ENCODE results near the gene FGF18. TPM values are rescaled to one million over a fixed set of nuclear protein-coding genes. Genes with fewer than 3 reads are reported as not detected.
"Not testable (repeated sequence)": the region's sequence is repeated elsewhere in the genome, so short reads cannot be mapped to it uniquely, and the experiment has no call there.

Gene FGF18
- 1.2 TPM in 1 of 2 replicates, not detected in the other for polyA plus RNA-seq
- polyA minus RNA-seq: 0.49 TPM in 1 of 2 replicates, not detected in the other

- TF ChIP-seq SMC3 (conservative IDR thresholded peaks at IDR 0.05; ENCODE audit: poor library complexity) (peak; percentile 64), REST (IDR thresholded peaks at IDR 0.05; ENCODE audit: borderline replicate concordance) (no peak), MXI1 (conservative IDR thresholded peaks at IDR 0.05; ENCODE audit: poor library complexity, severe bottlenecking) (peak; percentile 6)
- H3K36me3 ChIP-seq (ENCODE audit: insufficient read depth, low read length): no peaks in the 10 kb centered on the region
- H3K4me2 ChIP-seq (ENCODE audit: low read length): peak within 1 kb of the TSS; percentile 70
- H3K27me3 ChIP-seq (ENCODE audit: insufficient read depth, low read depth, low read length): peaks cover 31% of the 10 kb centered on the region
- no peaks in the 10 kb centered on the region for H4K20me1 ChIP-seq (ENCODE audit: insufficient read depth)
- no peak within 1 kb of the TSS for H3K27ac ChIP-seq (ENCODE audit: low read length)
- H2AFZ ChIP-seq (ENCODE audit: low read depth, low read length): peak within 1 kb of the TSS; percentile 1
- no peaks in the 10 kb centered on the region for H3K9me2 ChIP-seq (ENCODE audit: insufficient read depth, low read length)
- H3K79me2 ChIP-seq (replicated peaks; ENCODE audit: insufficient read depth, low read length): no peaks in the 10 kb centered on the region
- H3F3A ChIP-seq (ENCODE audit: insufficient read depth, low read length, poor library complexity, severe bottlenecking): no peaks in the 10 kb centered on the region
- peak within 1 kb of the TSS; percentile 54 for H3K9ac ChIP-seq (ENCODE audit: low read length)
- H3K4me3 ChIP-seq (ENCODE audit: low read length): peak within 1 kb of the TSS; percentile 74
- no peaks in the 10 kb centered on the region for H3K9me3 ChIP-seq (ENCODE audit: low read length)
These were observed at the start of gene FGF18 for GRCh38 chr5:171418982-171419687. Gene FGF18, plus strand, starts transcription at chr5:171419647. Its CDS starts 553 bp downstream, at chr5:171420200.

DNA sequence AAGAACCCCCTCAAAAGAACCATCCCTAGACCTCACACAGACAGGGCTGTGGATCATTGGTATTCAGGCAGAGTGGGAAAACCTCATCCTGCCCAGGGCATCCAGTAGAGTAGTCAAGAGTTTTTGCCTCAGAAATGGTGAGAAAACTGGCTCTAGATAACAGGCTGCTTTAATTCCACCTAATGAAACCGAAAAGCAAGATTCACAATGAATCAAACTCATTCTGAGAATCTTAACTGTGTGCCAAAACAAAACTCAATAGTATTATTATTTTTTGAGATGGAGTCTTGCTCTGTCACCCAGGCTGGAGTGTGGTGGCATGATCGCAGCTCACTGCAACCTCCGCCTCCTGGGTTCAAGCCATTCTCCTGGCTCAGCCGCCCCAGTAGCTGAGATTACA, 49.5 kb upstream of the FGF18 start:
- Histone ChIP-seq H3K9ac (ENCODE audit: low read length) (no peak overlapping the region), H3K4me2 (ENCODE audit: low read length) (no peak overlapping the region), H3K4me3 (ENCODE audit: low read length) (no peak overlapping the region), H3F3A (ENCODE audit: insufficient read depth, low read length, poor library complexity, severe bottlenecking) (no peaks in the 10 kb centered on the region), H3K27me3 (ENCODE audit: insufficient read depth, low read depth, low read length) (no peaks in the 10 kb centered on the region), H3K9me2 (ENCODE audit: insufficient read depth, low read length) (no peaks in the 10 kb centered on the region), H3K36me3 (ENCODE audit: insufficient read depth, low read length) (no peaks in the 10 kb centered on the region), H4K20me1 (ENCODE audit: insufficient read depth) (no peaks in the 10 kb centered on the region), H3K27ac (ENCODE audit: low read length) (no peak overlapping the region), H2AFZ (ENCODE audit: low read depth, low read length) (no peak overlapping the region), H3K9me3 (ENCODE audit: low read length) (no peaks in the 10 kb centered on the region), H3K79me2 (replicated peaks; ENCODE audit: insufficient read depth, low read length) (no peaks in the 10 kb centered on the region)
- TF ChIP-seq REST (IDR thresholded peaks at IDR 0.05; ENCODE audit: borderline replicate concordance) (no peak), RAD21 (conservative IDR thresholded peaks at IDR 0.05) (no peak), SMC3 (conservative IDR thresholded peaks at IDR 0.05; ENCODE audit: poor library complexity) (no peak), MXI1 (conservative IDR thresholded peaks at IDR 0.05; ENCODE audit: poor library complexity, severe bottlenecking) (no peak), POLR2AphosphoS5 (IDR thresholded peaks at IDR 0.05) (no peak), TAF1 (IDR thresholded peaks at IDR 0.05; ENCODE audit: low read depth) (no peak), EP300 (conservative IDR thresholded peaks at IDR 0.05; ENCODE audit: poor library complexity, severe bottlenecking) (no peak)

DNA sequence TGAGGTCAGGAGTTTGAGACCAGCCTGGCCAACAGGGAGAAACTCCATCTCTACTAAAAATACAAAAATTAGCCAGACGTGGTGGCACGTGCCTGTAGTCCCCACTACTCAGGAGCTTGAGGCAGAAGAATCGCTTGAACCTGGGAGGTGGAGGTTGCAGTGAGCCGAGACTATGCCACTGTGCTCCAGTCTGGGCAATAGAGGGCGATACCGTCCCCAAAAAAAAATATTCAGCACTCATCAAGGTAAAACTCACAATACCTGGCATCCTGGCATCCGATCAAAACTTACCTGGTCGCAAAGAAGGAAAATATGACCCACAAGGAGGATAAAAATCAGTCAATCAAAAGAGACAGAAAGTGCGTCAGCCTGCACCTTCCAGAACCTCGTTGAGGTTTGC, 48.6 kb upstream of the FGF18 start:
- not testable (repeated sequence) for H3K9me3 ChIP-seq (ENCODE audit: low read length); H3K4me2 ChIP-seq (ENCODE audit: low read length); H3K9me2 ChIP-seq (ENCODE audit: insufficient read depth, low read length); H3K4me3 ChIP-seq (ENCODE audit: low read length); H2AFZ ChIP-seq (ENCODE audit: low read depth, low read length); H3K79me2 ChIP-seq (replicated peaks; ENCODE audit: insufficient read depth, low read length); H3K9ac ChIP-seq (ENCODE audit: low read length); H4K20me1 ChIP-seq (ENCODE audit: insufficient read depth); H3K27ac ChIP-seq (ENCODE audit: low read length); H3K27me3 ChIP-seq (ENCODE audit: insufficient read depth, low read depth, low read length); H3K36me3 ChIP-seq (ENCODE audit: insufficient read depth, low read length); H3F3A ChIP-seq (ENCODE audit: insufficient read depth, low read length, poor library complexity, severe bottlenecking)

All from neural cell (in vitro differentiated cells).